NK-92 treated with Interleukin-12 subunit alpha and Interleukin-12 subunit beta, amount 100 ng/mL, for 24 hours (cell line): ENCODE results near the gene C19orf53.

ENCODE experiments used
- DNase-seq: peaks from one replicate; lab custom pipeline; 2025; lab: John Stamatoyannopoulos, UW

Gene C19orf53

DNA sequence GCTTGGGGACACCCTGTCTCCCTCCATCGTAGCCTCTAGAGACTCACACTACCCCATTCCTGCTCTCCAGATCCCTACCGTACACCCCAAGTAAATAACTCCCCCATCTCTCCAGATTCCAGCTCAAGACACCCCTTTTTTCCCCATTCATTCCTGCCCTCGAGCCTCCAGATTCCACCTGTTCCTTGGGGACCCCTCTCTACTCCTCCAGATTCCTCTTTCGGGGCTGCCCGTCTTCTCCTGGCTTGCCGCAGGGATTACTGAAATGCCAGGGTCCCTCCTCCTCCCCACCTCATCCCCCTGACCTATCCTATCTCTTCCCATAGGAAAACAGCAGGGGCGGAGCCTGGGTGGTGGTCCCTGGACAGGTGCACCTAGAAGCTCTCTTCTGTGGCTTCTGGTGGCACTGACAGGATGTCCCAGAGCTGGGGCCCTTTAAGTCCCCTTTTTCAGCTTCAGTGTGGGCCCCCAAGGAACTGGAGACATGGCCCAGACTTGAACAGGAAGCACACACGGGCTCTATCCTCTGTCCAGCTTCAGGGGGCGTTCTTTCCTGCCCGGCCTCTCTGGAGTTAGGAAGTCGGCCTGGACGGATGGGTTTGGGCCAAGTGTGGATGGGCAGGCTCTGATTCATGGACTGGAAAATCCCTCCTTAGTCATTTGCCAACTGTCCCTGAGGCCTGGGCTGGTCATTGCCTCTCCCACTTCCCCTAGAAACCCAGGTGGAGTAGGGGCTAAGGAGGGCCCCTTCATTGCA lies 22.2 kb downstream of the C19orf53 start:
- no peak for DNase-seq

DNA sequence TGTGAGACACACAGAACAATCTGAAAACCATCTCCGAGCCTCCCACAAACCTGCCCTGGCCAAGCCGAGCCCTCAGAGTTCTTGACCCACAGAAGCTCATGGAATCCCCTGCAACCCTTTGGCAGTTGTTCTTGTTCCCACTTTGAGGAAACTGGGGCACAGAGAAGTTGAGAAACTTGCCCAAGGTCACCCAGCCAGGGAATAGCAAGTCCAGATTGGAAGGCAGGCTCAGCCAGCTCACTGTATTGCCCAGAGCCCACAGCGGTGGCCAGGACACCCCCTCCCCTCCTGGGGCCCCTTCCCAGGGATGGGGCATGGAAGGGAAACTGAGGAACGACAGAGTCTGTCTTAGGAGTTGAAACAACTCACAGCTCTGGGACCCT lies 22.8 kb downstream of the C19orf53 start:
- DNase-seq: no peak

DNA sequence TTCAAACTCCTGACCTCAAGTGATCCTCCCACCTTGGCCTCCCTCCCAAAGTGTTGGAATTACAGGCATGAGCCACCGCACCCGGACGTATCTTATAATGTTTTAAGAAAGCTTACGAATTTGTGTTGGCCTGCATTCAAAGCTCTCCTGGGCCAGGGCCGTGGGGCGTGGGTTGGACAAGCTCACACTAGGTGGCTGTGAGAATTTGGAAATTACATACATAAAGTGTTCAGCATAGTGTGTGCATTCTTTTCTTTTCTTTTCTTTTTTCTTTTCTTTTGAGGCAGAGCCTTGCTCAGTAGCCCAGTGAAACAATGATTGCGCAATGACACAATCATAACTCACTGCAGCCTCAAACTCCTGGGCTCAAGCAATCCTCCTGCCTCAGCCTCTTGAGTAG lies 23.6 kb downstream of the C19orf53 start:
- DNase-seq: no peak

DNA sequence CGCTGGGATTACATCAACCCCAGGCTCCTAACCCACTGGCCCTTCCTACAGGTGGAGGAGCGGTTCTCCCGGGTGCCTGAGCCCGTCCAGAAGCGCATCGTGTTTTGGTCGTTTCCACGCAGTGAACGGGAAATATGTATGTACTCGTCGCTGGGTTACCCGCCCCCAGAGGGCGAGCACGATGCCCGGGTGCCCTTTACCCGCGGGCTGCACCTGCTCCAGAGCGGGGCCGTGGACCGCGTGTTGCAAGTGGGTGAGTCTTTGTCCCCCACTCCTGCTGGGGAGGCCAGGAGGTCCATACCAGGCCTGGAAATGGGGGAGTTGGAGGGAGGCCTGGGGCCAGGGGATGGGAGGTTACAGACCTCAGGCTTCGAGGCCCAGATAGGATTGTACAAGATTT lies 25.4 kb downstream of the C19orf53 start:
- no peak for DNase-seq

DNA sequence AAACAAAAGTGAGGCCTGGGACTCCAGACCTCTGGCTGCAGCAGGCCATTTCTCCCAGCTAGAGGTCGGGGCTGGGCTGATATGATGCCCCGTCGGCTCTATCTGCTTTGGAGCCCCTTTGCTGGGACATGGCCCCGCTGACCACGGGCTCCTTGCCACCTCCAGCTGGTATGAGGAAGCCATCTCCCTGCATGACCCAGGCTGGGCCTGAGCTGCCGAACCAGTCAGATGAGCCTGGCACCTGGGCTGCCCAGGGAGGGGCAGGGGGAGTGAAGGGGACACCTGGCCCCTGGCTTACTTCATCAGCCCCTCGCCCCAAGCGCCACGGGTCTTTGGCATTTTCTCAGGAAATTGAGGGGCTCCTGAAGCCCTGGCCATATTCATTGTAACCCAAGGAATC lies 28.8 kb downstream of the C19orf53 start:
- DNase-seq: no peak

DNA sequence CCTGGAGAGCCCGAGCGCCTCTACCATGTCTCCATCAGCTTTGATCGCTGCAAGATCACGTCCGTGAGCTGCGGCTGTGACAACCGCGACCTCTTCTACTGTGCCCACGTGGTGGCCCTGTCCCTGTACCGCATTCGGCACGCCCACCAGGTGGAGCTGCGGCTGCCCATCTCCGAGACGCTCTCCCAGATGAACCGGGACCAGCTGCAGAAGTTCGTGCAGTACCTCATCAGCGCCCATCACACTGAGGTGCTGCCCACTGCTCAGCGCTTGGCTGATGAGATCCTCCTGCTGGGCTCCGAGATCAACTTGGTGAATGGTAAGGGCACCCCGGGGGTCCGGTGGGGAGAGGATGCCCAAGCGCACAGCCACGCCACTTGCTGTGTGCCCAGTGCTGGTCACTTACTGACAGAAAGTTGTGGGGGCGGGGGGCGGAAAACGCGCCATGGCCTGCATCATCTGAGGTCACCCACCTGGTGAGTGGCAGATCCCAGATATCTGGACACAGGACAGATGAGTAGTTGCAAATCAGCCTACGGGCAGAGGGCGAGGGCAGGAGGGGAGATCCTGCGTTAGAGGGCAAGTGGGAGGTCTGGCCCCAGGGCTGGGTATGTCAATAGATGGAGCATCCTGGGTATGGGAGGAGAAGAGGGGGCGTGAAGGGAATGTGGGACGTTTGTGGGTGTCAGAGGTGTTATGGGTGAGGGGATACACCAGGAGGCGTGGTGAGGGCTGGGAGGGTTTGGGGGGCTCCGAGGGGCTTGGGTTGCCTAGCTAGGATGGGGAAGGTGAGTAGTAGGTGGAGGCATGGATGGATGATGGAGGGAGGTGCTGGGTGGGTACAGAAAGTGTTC lies 30.8 kb downstream of the C19orf53 start:
- no peak for DNase-seq

DNA sequence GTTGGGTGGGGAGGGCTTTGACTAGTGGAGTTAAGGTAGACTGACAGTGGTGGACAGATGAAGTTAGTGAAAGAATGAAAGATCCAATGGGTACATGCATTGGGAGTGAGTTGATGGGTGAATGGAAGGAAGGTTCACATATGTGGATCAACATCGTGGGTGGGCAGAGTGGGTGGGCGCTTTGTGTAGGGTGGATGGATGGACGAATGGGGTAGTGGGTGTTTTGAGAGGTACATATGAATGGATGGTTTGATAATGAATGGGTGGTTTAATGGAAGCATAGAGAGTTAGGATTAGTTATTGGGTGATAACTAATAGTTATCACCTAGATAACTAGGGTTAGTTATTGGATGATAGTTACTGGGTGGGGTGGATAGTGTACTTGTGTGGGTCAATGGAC lies 32.5 kb downstream of the C19orf53 start:
- DNase-seq: no peak

DNA sequence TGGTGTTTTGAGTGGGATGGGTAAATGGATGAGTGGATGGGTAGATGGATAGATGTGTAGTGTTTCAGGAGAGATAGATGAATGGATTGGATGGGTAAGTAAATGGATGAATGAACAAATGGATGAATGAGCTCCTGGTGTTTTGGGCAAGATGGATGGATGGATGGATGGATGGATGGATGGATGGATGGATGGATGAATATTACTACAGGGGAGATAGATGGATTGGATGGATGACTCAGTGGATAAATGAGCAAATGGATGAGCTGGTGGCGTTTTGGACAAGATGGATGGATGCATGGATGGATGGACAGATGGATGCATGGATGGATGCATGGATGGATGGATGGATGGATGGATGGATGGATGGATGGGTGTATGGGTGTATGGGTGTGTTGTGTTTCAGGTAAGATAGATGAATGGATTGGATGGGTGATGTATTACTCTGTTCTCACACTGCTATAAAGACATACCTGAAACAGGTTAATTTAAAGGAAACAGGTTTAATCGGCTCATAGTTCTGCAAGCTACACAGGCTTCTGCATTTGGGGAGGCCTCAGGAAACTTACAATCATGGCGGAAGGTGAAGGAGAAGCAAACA lies 33.3 kb downstream of the C19orf53 start:
- DNase-seq: no peak

DNA sequence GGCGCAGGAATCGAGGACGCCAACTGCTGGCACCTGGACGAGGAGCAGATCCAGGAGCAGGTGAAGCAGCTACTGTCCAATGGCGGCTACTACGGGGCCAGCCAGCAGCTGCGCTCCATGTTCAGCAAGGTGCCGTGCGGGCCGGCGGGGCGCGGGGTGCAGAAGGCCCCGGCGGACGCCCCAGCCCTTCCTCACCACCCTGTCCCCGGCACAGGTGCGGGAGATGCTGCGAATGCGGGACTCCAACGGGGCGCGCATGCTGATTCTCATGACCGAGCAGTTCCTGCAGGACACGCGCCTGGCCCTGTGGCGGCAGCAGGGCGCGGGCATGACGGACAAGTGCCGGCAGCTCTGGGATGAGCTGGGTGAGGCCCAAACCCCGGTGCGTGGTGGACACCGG lies 34.6 kb downstream of the C19orf53 start:
- no peak for DNase-seq

DNA sequence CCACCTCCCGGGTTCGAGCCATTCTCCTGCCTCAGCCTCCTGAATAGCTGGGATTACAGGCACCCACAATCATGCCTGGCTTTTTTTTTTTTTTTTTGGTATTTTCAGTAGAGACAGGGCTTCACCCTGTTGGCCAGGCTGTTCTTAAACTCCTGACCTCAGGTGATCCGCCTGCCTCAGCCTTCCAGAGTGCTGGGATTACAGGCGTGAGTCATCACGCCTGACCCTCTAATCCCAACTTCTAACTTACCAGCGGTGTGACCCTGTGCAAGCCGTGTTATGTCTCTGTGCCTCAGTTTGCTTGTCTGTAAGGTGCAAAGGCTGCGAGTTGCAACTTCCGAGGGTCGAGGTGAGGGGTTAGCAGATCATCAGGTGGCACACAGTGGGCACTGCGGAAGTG lies 38.3 kb downstream of the C19orf53 start:
- no peak for DNase-seq

DNA sequence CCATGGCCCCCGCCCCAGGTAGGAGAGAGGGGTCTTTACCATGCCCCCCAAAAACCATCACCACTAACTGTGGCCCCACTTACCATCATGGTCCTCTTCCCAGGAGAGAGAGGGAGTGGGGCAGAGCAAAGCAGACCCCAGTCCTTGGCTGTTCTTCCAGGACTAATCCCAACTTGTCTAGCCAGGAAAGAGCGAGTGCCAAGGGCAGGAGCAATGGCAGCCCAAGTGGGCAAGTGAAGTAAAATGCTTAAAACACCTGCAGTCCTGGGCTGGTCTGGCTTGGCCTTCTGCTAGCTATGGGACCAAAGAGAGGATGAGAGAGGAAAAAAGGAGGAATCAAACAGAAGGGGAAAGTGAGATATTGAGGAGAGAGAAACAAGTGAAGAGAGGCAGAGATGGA lies 38.9 kb downstream of the C19orf53 start:
- DNase-seq: no peak

DNA sequence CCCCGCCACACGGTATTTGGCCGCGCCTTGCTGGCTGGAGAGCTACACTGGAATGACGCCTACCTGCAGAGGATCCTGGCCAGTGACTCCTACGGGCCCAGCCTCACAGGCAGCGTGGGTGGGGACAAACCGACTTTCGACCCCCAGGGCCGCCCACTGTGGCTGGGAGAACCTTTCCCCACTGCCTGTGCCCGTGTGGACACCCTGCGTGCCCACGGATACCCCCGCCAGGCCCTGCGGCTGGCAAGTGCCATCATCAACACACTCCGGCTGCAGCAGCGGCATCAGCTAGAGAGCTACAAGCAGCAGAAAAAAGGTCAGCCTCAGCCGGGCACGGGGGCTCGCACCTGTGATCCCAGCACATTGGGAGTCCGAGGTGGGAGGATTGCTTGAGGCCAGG lies 40.3 kb downstream of the C19orf53 start:
- no peak for DNase-seq

DNA sequence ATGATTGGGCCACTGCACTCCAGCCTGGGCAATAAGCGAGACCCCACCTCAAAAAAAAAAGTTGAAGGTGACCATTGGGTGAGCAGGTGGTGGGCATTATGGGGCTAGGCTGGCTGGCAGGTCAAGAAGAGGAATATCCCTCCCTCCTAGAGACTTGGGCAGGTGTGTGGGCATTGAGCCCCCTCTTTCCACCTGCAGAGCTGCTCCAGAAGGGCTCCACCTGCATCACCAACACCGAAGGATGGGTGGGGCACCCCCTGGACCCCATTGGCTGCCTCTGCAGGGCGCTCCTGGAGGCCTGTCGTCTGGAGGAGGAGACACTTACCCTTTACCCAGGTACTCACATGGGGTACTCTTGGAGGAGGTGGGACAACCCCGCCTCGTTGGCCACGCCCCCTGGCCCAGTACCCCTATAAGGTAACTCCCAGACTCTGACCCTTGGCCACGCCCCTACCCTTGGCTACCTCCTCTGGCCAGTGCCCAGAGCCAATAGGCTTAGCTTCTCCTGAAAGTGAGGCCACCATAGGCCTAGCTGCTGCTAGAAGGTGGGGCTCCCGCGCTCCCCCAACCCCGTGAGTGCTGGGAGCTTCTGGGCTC lies 42.9 kb downstream of the C19orf53 start:
- DNase-seq: no peak

DNA sequence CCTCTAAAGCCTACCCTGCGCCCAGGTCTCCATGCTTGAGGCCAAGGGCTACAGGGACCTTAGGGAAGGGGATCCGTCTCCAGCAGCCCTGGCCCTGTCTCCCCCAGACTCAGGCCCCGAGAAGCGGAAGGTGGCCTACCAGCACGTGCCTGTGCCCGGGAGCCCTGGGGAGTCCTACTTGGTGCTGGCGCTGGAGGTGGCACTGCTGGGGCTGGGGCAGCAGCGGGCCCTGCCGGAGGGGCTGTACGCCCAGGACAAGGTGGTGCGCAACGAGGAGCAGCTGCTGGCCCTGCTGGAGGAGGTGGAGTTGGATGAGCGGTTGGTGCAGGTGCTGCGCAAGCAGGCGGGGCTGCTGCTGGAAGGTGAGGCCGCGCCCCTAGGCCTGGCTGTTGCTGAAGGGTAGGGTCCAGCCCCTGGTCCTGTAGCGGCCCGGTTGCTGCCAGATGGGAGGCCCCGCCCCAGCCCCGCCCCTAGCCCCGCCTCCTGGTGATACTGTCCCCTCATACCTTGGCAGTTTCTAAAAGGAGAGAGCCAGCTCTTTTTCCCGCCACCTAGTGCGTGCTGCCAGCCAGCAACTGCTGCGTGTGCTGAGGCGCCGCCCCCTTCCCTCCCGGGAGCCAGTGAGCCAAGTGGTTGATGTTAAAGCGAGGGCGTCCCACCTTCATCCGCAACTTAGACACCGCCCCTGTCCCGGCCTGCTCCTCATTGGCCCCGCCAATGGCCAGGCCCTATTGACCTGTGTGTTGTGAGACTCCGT lies 43.5 kb downstream of the C19orf53 start:
- no peak for DNase-seq

DNA sequence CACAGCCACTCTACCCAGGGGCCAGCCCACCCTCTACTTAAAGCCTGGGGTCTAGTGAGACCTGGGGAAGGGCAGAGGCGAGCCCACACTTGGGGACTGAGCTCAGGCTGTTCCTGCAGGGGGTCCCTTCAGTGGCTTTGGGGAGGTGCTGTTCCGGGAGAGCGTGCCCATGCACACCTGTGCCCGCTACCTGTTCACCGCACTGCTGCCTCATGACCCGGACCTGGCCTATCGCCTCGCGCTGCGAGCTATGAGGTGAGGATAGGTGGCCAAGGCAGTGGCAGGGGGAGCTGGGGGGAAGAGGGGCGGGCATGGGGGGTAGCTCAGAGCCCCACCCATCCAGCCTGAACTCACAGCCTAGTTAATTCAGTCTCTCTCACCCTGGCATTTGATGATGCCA lies 45.0 kb downstream of the C19orf53 start:
- DNase-seq: no peak

DNA sequence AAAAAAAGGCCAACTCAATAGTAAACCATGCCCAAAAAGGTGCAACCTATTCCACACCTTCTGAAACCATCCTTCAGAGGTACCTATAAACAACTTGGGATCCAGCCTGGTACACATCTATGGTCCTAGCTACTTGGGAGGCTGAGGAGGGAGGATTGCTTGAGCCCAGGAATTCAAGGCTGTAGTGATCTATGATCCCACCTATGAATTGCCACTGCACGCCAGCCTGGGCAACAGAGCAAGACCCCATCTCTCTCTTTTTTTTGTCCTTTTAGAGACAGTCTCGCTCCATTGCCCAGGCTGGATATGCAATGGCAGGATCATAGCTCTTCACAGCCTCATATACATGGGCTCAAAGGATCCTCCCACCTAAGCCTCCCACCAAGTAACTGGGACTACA lies 47.0 kb downstream of the C19orf53 start:
- DNase-seq: no peak

DNA sequence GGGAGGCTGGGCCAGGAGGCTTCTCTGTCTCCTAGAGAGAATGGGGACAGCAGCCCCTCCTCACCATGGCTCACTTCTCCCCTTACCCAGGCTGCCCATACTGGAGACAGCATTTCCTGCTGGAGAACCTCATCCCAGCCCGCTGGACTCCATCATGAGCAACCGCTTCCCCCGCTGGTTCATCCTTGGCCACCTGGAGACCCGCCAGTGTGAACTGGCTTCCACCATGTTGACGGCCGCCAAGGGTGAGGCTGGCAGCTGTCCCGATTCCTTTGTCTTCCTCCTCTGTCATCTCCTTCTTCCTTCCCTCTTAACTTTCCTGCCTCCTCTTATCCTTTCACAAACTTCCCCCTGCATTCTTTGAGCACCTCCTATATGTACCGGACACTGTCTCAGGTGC lies 49.0 kb downstream of the C19orf53 start:
- no peak for DNase-seq

DNA sequence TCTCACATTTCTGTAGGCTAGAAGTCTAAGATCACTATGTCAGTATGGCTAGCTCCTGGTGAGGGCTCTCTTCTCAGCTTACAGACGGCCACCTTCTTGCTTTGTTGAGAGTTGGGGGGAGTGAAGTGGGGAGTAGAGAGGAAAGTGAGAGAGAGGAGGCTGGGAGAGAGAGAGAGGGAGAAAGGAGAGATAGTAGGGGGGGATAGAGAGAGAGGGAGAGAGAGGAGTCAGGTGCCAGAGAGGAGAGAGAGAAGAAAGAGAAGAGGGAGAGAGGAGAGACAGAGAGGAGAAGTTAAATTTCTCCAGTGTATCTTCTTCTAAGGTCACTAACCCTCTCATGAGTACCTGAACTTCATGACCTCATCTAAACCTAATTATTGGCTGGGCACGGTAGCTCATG lies 49.6 kb downstream of the C19orf53 start:
- no peak for DNase-seq

DNA sequence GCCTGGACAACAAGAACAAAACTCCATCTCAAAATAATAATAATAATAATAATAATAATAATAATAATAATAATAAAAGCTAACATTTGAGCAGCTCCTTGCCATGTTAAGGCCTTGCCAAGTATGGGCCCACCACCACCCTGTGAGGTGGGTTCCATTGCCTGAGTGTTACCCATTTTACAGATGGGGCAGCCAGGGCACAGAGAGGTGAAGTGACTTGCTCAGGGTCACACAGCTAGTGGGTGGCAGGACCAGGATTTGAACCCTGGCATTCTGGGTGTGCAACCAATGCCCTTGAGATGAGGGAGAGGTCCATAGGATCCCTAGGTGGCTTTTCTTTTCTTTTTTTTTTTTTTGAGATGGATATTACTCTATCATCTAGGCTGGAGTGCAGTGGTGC lies 50.4 kb downstream of the C19orf53 start:
- DNase-seq: no peak

DNA sequence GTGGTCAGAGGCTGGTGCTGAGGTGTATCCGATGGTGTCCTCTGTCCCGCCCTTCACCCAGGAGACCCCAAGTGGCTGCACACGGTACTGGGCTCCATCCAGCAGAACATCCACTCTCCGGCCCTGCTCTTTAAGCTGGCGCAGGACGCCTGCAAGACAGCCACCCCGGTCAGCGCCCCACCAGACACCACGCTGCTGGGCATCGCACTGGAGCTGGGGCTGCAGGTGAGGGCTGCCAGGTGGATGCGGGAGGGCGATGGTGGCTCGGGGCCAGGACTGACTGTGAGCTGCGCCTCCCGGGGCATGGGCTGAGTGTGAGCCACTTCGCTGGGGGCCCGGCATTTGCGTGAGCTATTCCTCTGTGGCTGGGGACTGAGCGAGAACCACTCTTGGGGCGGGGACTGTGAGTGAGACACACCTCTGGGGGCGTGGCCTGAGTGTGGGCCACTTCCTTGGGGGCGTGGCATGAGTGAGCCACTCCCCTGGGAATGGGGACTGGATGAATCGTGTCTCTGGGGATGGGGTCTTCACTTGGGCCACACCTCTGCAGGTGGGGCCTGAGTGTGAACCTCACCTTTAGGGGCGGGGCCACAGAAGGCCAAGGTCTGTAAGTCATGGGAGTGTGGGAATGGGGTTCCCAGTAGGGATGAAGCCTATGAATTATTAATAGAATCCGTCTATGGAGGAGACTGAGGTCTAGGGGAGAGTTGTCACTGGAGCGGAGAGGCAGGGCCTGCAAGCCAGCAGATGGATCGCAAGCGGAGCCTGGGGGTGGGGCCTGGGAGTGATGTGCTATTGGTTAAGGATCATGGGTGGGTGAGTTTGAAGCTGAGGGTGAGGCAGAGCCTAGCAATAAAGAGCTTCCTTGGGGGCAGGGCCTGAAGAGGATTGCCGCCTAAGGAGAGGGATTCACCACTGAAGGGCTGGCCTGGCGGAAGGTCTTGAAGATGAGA lies 51.5 kb downstream of the C19orf53 start:
- no peak for DNase-seq
